Thyroid gland (tissue), 4 donors: ENCODE results near the gene ENOX1.

Experiments
- POLR2A ChIP-seq, 2 donors: fragments of 450-650 bp; IDR thresholded peaks; one replicate each; pipeline ENCODE4 v1.6.1; 2017; ENCODE audit warnings: antibody characterized with exemption in 2 of 2, mild to moderate bottlenecking in 2 of 2, moderate library complexity in 1 of 2
- TF ChIP-seq, protein P1 (sequence below), 6 experiments: fragments of 200-600 bp in 3 of 6; fragments of 450-650 bp in 3 of 6; sonication (generic) in 3 of 6; IDR thresholded peaks; one replicate each; pipeline ENCODE4 v1.5.1; 2016 to 2019; ENCODE audit warnings: antibody characterized with exemption in 6 of 6, mild to moderate bottlenecking in 2 of 6, inconsistent platforms in 1 of 6, moderate library complexity in 1 of 6

DNA sequence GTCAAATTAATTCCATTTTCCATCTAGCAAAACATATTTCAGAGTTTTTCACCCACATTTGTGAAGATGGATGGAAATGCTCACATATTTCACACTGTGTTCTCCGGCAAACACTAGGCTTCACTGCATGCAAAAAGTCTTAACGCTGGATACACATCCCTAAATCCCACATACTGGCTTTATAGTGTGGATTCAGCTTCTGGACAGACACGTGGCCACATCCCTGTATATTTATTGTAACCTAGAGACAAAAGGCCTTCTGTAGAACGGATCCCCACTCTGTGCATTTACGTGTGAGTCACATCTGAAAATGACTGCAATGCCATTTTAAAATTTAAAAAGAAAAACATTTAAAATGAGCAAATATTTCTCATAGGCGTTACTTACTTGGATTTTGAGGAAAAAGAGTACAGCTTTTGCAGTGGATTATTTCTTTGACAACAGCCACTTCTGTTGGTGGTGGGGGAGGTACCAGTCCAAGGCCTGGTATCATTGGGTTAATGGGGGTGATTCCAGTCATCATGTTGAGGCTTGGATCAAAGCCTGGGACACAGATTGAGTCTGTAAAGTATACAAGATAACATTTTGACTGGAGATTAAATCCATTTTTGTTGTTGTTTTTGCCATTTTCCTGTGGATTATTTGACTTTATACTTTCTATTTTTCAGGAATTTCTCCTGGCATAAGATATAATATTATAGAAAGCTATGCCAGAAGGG lies 425.7 kb downstream of the ENOX1 start:
- no peak for TF ChIP-seq POLR2A (IDR thresholded peaks at IDR 0.05)
- TF ChIP-seq, protein P1, sequence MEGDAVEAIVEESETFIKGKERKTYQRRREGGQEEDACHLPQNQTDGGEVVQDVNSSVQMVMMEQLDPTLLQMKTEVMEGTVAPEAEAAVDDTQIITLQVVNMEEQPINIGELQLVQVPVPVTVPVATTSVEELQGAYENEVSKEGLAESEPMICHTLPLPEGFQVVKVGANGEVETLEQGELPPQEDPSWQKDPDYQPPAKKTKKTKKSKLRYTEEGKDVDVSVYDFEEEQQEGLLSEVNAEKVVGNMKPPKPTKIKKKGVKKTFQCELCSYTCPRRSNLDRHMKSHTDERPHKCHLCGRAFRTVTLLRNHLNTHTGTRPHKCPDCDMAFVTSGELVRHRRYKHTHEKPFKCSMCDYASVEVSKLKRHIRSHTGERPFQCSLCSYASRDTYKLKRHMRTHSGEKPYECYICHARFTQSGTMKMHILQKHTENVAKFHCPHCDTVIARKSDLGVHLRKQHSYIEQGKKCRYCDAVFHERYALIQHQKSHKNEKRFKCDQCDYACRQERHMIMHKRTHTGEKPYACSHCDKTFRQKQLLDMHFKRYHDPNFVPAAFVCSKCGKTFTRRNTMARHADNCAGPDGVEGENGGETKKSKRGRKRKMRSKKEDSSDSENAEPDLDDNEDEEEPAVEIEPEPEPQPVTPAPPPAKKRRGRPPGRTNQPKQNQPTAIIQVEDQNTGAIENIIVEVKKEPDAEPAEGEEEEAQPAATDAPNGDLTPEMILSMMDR (IDR thresholded peaks at IDR 0.05), result no peak
